ENCODE data around the gene NOL6. TPM values are rescaled to one million over a fixed set of nuclear protein-coding genes. Genes with fewer than 3 reads are reported as not detected.

The NOL6 gene
- total and polyA plus RNA-seq, 2 of the 13 experiments (the other 11 are each of a cell fraction or from before 2014, with no cell fraction given): 17.0 to 30.2 TPM

DNA sequence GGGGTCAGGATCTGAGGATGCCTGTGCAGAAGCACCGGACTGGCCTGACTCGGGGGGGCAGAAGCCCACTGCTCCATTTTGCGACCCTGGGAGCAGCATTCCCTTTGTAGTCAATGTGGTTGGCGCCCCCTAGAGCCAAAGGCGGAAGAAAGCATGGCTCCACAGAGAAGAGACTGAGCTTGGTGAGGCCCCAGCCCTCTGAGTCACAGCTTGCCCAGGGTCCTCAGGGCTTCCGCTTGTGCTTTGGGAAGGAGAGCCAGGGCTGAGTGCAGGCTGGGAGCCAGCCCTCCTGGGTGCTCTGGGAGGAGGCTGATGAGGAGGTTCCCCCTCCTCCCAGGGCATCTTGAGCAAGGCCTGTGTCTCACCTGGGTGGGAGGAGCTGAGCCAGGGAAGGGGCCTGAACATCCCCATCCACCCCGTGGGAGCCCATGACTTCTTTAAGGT is 20.9 kb downstream of the NOL6 start (continued):
- TF ChIP-seq, protein P1, sequence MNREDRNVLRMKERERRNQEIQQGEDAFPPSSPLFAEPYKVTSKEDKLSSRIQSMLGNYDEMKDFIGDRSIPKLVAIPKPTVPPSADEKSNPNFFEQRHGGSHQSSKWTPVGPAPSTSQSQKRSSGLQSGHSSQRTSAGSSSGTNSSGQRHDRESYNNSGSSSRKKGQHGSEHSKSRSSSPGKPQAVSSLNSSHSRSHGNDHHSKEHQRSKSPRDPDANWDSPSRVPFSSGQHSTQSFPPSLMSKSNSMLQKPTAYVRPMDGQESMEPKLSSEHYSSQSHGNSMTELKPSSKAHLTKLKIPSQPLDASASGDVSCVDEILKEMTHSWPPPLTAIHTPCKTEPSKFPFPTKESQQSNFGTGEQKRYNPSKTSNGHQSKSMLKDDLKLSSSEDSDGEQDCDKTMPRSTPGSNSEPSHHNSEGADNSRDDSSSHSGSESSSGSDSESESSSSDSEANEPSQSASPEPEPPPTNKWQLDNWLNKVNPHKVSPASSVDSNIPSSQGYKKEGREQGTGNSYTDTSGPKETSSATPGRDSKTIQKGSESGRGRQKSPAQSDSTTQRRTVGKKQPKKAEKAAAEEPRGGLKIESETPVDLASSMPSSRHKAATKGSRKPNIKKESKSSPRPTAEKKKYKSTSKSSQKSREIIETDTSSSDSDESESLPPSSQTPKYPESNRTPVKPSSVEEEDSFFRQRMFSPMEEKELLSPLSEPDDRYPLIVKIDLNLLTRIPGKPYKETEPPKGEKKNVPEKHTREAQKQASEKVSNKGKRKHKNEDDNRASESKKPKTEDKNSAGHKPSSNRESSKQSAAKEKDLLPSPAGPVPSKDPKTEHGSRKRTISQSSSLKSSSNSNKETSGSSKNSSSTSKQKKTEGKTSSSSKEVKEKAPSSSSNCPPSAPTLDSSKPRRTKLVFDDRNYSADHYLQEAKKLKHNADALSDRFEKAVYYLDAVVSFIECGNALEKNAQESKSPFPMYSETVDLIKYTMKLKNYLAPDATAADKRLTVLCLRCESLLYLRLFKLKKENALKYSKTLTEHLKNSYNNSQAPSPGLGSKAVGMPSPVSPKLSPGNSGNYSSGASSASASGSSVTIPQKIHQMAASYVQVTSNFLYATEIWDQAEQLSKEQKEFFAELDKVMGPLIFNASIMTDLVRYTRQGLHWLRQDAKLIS (CRISPR knock-in tag; IDR thresholded peaks at IDR 0.05): no peak
- TF ChIP-seq, protein P2, sequence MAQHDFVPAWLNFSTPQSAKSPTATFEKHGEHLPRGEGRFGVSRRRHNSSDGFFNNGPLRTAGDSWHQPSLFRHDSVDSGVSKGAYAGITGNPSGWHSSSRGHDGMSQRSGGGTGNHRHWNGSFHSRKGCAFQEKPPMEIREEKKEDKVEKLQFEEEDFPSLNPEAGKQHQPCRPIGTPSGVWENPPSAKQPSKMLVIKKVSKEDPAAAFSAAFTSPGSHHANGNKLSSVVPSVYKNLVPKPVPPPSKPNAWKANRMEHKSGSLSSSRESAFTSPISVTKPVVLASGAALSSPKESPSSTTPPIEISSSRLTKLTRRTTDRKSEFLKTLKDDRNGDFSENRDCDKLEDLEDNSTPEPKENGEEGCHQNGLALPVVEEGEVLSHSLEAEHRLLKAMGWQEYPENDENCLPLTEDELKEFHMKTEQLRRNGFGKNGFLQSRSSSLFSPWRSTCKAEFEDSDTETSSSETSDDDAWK (CRISPR knock-in tag; IDR thresholded peaks at IDR 0.05): no peak
- TF ChIP-seq, protein P3, sequence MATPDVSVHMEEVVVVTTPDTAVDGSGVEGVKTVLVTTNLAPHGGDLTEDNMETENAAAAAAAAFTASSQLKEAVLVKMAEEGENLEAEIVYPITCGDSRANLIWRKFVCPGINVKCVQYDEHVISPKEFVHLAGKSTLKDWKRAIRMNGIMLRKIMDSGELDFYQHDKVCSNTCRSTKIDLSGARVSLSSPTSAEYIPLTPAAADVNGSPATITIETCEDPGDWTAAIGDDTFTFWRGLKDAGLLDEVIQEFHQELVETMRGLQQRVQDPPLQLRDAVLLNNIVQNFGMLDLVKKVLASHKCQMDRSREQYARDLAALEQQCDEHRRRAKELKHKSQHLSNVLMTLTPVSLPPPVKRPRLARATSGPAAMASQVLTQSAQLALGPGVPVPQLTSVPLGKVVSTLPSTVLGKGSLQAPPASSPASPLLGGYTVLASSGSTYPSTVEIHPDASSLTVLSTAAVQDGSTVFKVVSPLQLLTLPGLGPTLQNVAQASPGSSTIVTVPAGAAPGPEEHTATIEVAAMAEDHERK (CRISPR knock-in tag; IDR thresholded peaks at IDR 0.05; ENCODE audit: low read depth): no peak
- TF ChIP-seq PHF20 (CRISPR knock-in tag; IDR thresholded peaks at IDR 0.05) (no peak), ZNF20 (CRISPR knock-in tag; IDR thresholded peaks at IDR 0.05) (no peak), ZNF143 (CRISPR knock-in tag; IDR thresholded peaks at IDR 0.05) (no peak), ZNF570 (CRISPR knock-in tag; IDR thresholded peaks at IDR 0.05; ENCODE audit: borderline replicate concordance) (no peak), TRIM24 (CRISPR knock-in tag; IDR thresholded peaks at IDR 0.05) (no peak), ZBTB21 (CRISPR knock-in tag; IDR thresholded peaks at IDR 0.05) (no peak), ZNF382 (CRISPR knock-in tag; IDR thresholded peaks at IDR 0.05; ENCODE audit: borderline replicate concordance) (no peak), ZBTB7A (CRISPR knock-in tag; IDR thresholded peaks at IDR 0.05) (no peak), HNRNPLL (IDR thresholded peaks at IDR 0.05; ENCODE audit: low read depth, low read length, poor library complexity, severe bottlenecking) (no peak), ZNF3 (CRISPR knock-in tag; IDR thresholded peaks at IDR 0.05) (no peak), TCF7L2 (IDR thresholded peaks at IDR 0.05; ENCODE audit: low read depth, low read length) (no peak), ZNF160 (CRISPR knock-in tag; IDR thresholded peaks at IDR 0.05) (no peak), HOXA7 (CRISPR knock-in tag; IDR thresholded peaks at IDR 0.05) (no peak), MIXL1 (CRISPR knock-in tag; IDR thresholded peaks at IDR 0.05) (no peak), FOXK2 (IDR thresholded peaks at IDR 0.05) (no peak), SMAD3 (CRISPR knock-in tag; IDR thresholded peaks at IDR 0.05) (no peak), ZFAT (CRISPR knock-in tag; conservative IDR thresholded peaks at IDR 0.05) (no peak), JUN (CRISPR knock-in tag; IDR thresholded peaks at IDR 0.05) (no peak), ZNF136 (CRISPR knock-in tag; IDR thresholded peaks at IDR 0.05; ENCODE audit: low read depth) (0 out of 2 replicates have a peak, but pooled peaks have one; percentile 32)
- TF ChIP-seq, protein P4, sequence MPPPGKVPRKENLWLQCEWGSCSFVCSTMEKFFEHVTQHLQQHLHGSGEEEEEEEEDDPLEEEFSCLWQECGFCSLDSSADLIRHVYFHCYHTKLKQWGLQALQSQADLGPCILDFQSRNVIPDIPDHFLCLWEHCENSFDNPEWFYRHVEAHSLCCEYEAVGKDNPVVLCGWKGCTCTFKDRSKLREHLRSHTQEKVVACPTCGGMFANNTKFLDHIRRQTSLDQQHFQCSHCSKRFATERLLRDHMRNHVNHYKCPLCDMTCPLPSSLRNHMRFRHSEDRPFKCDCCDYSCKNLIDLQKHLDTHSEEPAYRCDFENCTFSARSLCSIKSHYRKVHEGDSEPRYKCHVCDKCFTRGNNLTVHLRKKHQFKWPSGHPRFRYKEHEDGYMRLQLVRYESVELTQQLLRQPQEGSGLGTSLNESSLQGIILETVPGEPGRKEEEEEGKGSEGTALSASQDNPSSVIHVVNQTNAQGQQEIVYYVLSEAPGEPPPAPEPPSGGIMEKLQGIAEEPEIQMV (CRISPR knock-in tag; IDR thresholded peaks at IDR 0.05; ENCODE audit: low read depth): no peak
- TF ChIP-seq, protein P5, sequence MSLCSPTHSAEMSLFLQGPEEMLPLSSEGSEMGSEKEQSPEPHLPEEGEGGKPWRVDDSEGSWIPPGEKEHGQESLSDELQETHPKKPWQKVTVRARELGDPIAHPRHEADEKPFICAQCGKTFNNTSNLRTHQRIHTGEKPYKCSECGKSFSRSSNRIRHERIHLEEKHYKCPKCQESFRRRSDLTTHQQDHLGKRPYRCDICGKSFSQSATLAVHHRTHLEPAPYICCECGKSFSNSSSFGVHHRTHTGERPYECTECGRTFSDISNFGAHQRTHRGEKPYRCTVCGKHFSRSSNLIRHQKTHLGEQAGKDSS (CRISPR knock-in tag; IDR thresholded peaks at IDR 0.05; ENCODE audit: borderline replicate concordance, low read depth): peak; percentile 54; the same call in 1 of the 2 replicates

Data from HepG2 (cell line).